ENCODE results near the gene CD93.

Gene CD93

DNA sequence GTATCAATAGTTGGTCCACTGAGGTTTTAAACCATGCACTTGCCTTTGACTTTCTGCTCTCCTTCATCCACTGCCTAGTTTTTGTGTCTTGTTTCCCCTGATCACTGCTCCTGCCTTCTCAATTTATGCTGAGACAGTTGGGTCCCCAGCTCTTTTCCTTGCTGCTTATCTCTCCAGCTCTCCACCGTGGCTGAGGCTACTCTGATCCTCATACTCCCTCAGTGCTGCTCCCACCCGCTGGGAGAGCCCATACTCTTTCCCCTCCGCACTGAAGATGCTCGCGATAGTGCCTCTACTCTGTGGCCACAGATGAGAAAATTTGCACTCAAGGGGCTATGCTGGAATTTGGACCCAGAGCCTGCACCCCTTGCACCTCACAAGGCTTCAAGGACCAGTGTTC lies 33.2 kb downstream of the CD93 start:
- DNase-seq, result no peak

GRCh38 chr20:23050847-23051627 lies 35.1 kb downstream of the CD93 start:
- no peak for DNase-seq

GRCh38 chr20:23050076-23050838 lies 35.9 kb downstream of the CD93 start:
- DNase-seq, result no peak

DNA sequence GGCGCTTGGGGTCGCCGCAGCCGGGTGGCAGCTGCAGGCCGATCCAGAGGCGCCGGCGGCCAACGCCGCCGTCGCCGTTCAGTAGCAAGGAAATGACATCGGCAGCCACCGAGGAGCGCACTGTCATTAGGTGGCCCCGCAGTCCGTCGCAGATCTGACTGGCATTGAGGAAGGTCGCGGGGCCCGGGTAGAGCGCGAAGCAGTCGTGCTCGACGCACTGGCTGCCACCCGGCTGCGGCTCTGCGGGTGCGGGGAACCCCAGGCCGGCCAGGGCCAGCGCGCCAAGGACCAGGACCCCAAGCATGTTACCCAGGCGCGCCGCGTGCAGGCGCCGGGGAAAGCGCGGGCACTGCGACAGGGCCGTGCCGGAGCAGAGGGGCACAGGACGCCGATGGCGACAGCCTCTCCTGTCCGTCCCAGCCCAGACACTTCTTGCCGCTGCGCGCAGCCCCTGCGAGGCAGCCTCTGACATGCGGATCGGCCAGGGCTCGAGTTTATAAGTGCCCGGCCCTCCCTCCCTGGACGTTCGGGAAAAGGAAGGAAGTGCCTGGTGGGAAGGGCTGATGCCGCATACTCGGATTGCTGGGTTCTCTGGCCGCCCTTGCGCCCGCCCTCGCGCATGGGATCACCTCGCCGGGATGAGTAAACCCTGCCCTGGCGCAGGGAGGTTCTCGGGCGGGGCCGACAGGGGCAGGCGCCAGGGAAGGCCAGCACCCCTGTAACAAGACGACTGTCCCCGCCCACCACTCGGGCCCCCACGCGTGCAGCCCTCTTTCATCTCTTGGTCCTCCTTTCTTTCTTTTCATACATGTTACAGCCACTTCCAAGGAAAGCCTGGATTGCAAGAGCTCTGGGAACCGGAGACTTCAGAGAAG lies 36.7 kb downstream of the CD93 start, which contains the start of gene THBD:
THBD (minus strand) TSS at position 472 of the 875 bp plus-strand sequence; CDS start at position 304, 168 bp downstream.
- DNase-seq, result no peak

GRCh38 chr20:23048283-23049200 lies 37.6 kb downstream of the CD93 start:
- DNase-seq, result peak; percentile 74

DNA sequence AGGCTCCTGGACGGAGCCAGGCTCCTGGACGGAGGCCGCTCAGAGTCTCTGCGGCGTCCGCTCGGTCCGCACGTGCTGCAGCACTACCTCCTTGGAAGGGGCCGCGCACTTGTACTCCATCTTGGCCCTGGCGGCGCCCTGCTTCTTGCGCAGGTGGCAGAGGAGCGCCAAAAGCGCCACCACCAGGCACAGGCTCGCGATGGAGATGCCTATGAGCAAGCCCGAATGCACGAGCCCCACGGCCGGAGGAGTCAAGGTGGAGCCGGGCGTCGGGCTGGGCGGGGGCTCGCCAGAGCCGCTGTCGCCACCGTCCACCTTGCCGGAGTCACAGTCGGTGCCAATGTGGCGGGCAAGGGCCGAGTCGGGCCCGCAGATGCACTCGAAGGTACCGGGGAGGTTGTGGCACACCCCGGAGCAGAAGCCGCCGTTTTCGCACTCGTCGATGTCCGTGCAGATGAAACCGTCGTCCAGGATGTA lies 38.3 kb downstream of the CD93 start:
- DNase-seq, result no peak

GRCh38 chr20:23047001-23047737 lies 39.0 kb downstream of the CD93 start:
- DNase-seq, result no peak

GRCh38 chr20:23046431-23046830 lies 39.7 kb downstream of the CD93 start:
- DNase-seq, result no peak

DNA sequence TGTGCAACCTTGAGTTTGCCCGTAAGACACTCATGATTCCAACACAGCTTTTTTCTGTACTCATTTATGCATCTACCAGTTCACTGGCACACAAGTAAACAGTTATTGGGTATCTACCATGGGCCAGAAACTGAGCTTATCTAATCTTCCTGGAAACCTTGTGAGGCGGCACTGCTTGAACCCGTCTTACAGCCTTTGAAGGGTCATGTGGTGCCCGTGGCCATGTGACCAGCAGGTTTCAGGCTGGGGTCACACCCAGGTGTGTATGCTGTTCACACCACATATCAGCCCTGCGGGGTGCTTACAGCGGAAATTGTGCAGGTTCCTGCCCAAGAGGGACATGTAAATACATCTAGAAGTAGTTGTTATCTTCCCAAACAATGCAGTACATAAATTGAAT lies 42.7 kb downstream of the CD93 start:
- DNase-seq, result no peak

DNA sequence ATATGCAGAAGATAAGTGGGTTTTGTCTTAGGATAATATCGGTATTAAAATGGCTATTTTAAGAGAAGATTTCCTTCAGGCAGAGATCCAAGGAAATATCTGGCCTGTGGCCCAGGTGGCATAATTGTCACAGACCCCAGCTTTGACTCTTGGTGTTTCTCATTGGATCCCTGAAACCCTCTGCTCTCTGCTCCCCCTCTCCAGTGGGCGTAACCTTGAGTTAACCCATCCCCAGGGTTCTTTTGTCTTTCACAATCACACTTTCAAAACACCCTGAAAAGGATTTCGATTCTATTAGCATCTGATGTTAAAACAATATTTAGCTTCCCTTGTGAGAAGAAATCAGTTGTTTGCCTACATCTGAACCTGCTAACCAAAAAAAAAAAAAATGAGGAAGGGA lies 43.9 kb downstream of the CD93 start:
- peak; percentile 18 for DNase-seq

DNA sequence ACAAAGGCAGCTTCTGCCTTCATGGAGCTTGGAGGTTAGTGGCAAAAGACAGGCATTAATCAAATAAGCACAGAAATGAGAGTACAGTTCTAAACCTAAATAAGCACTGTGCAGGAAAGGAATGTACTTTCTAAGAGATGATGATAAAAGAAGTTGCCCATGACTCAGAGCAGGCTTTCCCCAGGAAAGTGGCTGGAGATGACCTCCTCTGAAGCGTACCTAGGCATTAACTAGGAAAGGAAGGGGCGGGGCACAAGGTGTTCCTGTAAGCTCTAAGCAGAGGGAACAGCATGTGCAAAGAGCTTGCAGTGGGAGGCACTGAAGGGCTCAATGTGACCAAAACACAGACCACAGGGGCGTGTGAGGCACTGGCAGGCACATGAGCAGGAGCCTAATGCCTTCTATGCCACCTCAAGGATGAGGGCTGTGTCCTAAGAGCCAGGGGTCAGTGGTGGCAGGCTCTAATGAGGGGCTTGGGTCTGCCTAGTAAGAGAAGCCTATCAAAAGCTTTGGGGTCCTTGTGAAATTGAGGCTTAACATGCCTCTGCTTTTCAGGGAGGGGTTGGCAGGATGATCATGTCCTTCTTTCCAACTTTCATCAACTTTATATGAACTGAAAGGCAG lies 46.1 kb downstream of the CD93 start:
- no peak for DNase-seq

GRCh38 chr20:23039136-23039875 lies 46.8 kb downstream of the CD93 start:
- no peak for DNase-seq

DNA sequence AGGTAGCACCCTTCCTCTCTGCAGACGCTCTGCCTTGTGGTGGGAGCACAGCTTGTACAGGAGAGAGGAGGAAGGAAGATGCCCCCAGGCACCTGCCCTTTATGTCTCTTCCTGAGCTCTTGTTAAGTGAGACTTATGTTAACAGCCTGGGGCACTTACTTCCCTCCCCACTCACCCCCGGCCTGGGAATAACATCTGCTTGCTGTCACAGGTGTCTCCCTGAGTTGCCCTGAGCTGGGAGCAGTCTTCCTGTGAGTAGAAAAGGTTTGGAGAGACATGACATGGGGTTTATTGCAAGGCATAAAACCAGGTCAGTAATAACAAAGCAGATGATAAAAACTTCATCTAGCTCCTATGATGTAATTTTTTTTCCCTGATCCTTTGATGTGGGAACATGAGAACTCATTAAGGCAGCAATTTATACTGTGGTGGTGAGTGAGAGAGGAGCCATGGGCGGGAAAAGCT lies 49.1 kb downstream of the CD93 start:
- no peak for DNase-seq

DNA sequence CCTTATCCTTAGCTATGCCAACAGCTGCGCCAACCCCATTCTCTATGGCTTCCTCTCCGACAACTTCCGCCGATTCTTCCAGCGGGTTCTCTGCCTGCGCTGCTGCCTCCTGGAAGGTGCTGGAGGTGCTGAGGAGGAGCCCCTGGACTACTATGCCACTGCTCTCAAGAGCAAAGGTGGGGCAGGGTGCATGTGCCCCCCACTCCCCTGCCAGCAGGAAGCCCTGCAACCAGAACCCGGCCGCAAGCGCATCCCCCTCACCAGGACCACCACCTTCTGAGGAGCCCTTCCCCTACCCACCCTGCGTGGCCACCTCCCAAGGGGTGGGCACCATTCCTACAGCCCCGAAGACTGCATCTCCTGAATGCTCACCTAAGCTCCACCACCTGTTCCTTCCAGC lies 49.8 kb downstream of the CD93 start:
- DNase-seq, result no peak

DNA sequence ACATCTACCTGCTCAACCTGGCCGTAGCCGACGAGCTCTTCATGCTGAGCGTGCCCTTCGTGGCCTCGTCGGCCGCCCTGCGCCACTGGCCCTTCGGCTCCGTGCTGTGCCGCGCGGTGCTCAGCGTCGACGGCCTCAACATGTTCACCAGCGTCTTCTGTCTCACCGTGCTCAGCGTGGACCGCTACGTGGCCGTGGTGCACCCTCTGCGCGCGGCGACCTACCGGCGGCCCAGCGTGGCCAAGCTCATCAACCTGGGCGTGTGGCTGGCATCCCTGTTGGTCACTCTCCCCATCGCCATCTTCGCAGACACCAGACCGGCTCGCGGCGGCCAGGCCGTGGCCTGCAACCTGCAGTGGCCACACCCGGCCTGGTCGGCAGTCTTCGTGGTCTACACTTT lies 50.4 kb downstream of the CD93 start:
- DNase-seq, result no peak

DNA sequence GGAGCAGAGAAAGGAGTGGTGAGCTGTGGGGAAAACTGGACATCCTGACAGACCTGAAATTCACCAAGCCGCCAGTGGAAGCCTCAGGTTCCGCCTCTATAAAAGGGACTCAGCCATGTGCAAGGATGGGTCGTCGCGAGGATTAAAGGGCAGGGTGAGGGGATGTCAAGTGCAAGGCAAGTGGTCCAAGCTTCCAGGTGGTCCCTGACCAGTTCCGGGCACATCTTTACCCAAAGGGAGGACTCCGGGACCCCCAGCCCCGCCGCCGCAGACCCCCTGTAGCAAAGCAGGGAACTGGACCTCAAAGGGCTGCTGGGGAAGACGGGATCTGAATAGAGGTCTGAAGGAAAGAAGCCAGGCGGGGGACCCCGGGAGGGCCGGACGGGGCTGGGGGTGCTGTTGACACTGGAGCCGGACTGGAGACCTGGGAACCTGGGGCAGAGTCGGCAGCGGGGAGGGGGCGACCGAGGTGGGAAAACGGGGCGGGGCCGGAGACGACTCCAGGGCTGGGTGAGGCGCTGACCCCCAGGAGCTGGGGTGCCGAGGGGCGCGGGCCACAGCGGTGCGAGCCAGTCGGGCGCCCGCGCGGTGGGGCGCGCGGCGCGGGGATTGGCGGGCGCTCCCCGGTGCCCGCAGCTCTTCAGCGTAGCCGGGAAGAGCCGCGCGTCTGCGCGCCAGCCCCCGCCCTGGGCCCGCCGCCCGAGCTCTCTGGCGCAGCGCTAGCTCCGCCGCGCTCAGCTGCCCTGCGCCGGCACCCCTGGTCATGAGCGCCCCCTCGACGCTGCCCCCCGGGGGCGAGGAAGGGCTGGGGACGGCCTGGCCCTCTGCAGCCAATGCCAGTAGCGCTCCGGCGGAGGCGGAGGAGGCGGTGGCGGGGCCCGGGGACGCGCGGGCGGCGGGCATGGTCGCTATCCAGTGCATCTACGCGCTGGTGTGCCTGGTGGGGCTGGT lies 51.1 kb downstream of the CD93 start, which contains the start of gene SSTR4:
SSTR4 (plus strand) TSS at position 592 of the 951 bp plus-strand sequence; CDS start at position 764, 172 bp downstream.
- no peak for DNase-seq

DNA sequence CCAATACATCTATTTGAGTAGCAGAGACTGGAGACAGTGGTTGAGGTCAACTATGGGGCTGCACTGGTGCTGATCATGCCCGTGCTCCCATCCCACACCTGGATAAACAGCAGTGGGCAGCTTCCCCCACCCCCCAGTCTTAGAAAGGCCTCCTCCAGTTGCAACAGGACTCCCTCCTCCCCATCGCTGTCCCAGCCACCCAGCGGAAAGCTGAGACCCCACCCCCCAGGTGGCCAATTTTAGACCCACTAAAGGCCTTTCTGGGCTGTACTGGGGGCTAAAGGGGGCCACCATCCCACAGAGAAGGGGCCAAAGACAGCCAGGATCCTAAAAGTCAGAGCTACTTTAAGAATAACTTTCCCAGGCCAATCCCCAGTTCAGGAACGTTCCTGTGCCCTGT lies 52.2 kb downstream of the CD93 start:
- DNase-seq, result no peak

DNA sequence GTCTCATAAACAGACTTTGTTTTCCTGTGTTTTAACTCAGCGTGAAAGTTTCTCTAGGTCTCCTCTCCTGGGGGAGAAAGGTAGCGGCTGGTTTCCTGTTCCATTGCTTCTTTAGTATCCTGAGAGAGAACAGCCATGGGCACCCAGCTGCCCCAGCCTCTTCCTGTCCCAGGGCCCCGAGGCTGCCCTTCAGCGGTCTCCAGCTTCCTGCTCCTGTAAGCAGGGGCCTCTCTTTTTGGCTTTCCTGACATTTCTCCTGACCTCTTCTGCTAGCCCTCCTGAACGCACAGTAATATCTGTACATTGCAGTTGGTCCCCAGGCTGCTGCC lies 53.4 kb downstream of the CD93 start:
- DNase-seq, result no peak

All from COR-L47 (cell line).